ENCODE results near the gene PLD6.
"Not testable (repeated sequence)": the region's sequence is repeated elsewhere in the genome, so short reads cannot be mapped to it uniquely, and the experiment has no call there.

Gene PLD6

DNA sequence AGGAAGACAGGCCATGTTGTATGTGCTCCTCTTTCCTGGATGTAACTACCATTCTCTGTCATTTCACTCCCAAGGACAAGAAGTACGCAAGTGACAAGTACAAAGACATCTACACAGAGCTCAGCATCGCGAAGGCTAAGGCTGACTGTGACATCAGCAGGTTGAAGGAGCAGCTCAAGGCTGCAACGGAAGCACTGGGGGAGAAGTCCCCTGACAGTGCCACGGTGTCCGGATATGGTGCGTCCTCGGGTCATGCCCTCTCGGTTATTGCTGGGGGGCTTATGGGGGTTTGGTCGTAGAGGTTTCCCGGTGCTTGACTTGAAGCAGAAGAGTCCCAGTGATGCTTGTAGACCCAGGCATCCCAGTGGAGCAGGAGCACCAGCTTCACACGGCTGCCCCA is 29.0 kb downstream of the PLD6 start:
- DNase-seq (ENCODE audit: low read depth in 2 of 2): no peak

DNA sequence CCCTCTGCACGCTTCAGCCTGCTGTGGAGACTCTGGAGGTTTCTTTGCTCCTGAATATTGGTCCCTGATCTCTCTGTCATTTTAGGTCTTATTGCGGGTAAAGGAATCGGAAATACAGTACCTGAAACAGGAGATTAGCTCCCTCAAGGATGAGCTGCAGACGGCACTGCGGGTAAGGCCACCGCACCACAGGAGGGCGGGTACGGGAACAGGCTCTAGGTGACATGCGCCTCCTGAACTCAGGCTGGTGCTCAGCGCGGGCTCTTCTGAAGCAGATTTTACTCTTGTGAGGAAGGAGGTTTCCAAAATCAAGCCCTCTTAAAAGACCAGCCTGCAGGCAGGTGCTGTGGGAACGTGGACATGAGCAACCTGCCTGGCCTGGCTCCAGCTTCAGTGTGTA is 29.8 kb downstream of the PLD6 start:
- DNase-seq (ENCODE audit: low read depth in 2 of 2): no peak

DNA sequence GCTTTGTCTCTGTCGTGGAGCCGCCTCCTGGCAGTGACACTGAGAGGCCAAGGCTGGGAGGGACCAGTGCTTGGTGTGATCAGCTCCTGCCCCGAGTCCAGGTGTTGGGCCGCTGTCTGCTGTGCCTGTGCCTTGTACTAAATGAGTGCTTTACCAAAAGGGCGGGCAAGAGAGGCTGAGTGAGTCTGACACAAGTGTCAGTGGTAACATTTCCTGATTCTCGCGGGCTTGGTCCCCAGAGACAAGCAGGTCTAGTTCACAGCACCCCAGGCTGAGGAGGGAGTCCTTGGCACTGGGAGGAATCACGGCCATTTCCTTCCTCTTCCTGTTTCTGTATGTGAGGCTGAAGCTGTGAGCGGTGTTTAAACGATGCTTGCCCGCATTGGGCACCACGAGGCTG is 30.2 kb downstream of the PLD6 start:
- DNase-seq (ENCODE audit: low read depth in 2 of 2): no peak

DNA sequence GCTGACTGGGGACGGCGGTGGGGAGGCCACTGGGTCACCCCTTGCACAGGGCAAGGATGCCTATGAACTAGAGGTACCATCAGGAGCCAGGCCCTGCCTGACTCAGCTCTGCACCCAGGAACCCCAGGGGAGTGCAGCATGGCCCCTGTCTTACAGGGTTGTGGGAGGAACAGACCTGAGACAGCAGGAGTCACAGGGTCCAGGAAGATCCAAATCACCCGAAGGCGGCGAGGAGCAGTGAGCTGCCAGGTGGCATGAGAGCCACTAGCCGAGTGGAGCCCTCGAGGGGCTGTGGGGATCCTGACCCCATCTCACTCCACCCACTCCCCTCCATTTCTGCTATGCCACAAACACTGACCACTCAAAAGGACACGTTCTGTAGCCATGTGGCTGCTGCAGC is 30.8 kb downstream of the PLD6 start:
- no peak for DNase-seq (ENCODE audit: low read depth in 2 of 2)

DNA sequence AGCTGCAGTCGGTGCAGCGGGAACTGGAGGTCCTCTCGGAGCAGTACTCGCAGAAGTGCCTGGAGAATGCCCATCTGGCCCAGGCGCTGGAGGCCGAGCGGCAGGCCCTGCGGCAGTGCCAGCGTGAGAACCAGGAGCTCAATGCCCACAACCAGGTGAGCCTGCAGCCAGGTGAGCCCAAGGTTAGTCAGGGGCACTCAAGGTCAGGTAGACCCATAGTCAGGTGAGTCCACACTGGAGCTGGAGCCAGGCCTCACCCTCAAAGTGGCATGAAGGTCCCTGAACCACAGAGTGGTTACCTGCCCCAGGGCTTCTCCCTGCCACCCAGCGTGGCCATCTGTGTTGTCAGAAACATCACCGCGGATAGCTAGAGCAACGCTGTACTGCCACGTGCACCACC is 32.2 kb downstream of the PLD6 start:
- no peak for DNase-seq (ENCODE audit: low read depth in 2 of 2)

DNA sequence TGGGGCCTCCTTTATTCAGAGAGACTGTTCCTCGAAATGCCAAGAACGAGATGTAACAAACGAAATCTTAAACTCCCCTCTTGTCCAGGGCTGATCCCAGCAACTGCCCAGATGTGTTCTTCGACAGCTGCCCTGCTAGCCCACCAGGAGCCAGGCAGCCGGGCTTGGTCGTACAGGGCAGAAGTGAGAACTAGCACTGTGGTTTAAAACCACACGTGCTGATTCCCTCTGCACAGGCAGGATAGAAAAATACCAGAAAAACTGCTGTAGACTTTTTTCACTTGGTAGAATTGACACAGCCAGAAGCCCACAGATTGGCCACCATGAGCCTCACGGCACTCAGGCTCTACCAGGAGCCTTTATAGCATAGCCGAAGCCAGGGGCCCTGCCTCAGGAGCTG is 33.1 kb downstream of the PLD6 start:
- DNase-seq (ENCODE audit: low read depth in 2 of 2): no peak

DNA sequence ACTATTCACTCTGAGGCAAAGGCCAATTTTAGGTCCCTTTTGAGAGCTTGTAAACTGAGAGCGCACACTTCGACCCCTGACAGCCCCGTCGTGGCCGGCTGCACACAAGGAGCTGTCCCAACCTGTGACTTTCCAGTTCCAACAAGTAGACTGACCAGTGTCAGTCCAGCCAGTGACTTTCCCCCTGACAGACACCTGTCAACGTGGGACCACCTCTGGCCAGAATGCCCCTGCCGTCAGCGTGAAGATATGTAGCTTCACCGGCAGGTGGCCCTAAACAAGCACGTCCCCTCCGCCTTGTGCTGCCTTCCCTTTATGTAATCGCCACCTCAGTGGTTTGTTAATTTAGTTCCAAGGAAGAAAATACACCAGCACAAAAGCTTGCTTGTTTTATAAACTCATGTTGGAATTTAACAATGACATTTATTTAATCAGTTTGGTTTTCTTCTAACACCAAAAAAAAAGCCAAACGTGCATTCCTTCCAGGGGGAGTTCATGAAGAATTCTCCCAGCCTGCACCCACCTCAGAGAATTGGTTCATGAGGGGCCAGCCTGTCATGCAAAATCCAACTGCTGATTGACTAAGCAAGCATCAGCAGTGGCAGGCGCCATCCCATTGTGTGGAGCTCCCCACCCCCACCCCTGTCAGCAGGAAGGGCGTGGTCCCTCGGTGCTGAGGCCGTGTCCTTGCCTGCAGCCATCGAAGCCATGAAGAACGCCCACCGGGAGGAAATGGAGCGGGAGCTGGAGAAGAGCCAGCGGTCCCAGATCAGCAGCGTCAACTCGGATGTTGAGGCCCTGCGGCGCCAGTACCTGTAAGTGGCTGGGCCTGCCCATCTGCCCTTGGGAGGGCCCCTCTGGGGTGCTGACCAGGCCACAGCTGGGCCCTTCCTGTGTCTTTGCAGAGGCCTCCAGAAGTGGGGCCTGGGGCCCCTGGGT is 33.9 kb downstream of the PLD6 start:
- DNase-seq (ENCODE audit: low read depth in 2 of 2): no peak

DNA sequence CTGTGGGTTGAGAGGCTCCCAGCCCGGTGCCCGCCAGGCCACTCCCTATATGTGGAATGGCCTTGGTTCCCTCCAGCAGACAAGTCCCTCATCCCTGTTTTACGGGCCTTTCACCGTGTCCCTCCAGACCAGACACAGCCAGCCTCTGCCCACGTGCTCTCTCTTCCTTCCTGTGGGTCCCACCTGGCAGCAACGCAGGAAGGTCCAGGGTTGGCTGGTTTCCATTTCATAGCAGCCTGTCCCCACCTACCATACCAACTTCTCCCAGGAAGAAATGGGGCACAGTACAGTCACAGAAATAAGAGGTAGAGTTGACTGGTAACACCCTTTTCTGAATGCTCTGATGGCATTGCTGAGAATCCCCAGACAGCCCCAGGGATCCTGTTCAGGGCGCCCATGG is 34.9 kb downstream of the PLD6 start:
- DNase-seq (ENCODE audit: low read depth in 2 of 2): no peak

DNA sequence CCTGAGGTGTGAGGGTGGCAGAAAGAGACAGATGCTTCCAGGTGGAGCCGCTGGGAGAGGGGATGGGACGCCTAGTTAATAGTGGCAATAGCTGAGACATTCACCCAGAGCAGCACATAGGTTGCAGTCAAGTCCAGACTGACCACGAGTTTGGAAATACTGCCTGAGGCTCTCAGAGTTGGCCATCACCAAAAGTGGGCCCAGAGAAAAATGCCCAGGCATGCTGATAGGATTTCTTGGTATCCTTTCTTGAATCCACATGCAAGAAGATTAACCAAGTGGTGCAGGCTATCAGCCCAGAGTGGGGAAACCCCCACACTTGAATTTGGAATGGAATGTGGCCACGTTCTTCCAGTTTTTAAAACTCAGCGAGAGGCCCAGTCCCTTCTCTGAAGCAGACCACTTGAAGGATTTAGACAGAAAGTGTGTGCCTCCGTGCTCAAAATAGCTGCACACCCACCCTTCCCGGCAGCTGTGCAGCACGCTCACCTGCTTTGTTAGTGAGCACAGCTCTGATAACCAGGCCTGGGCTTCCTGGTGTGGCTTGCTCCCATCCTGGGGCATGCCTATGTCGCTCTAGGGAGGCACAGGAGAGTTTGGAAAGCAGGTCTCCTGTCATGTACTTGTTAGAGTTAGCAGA is 35.7 kb downstream of the PLD6 start:
- DNase-seq (ENCODE audit: low read depth in 2 of 2): no peak

DNA sequence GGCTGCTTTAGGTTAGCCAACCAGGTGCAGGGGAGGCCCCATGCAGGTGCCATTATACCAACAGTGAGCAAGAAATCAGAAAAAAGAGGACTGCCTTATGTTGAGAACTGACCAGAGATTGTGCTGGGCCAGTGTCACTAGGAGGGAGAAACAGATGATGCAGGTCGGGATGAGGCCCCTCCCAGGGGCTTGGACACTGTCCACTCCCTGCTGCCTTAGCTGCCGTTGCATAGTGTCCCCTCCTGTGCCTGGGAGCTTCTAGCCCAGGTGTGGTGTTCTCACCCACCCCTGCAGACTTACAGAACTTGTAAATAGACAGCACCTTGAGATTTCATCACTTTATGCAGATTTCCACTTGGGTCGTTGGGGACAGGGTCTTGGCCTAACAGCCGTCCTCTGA is 36.7 kb downstream of the PLD6 start:
- no peak for DNase-seq (ENCODE audit: low read depth in 2 of 2)

DNA sequence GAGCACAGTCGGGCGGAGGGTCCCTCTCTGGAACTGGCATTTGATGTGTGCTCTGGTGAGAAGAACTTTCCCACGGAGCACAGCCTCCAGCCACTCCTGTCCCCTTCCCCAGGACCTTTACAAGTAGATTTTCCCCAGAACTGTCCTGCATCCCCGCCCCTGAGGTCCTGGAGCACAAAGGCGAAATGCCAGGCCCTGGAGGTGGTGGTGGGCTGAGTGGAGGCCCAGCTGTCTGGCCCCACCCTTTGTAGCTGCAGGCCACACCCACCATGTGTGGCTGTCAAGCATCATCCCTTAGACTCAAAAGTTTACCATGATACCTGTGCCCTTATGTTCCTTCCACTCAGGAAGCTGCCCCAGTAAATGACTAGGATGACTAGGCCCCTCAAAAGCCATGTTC is 37.7 kb downstream of the PLD6 start:
- DNase-seq (ENCODE audit: low read depth in 2 of 2): no peak

DNA sequence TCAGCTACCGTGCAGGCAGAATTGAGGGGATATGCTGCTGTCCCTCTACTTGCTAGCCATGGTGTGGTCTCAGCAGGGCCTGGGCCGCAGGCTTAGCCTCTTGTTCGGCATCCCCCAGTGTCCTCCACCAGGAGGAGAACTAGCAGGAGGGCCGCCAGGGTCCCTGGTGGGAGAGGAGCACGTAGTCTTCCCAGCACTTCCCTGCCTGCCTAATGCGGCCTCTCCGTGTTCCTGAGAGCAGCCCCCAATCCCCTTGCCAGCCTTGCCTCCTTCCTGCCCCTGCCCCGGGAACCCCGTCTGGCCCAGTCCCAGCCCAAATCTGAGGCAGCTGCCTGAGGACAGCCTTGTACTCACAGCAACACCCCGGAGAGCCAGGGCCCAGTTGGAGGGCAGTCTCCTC is 38.1 kb downstream of the PLD6 start:
- no peak for DNase-seq (ENCODE audit: low read depth in 2 of 2)

DNA sequence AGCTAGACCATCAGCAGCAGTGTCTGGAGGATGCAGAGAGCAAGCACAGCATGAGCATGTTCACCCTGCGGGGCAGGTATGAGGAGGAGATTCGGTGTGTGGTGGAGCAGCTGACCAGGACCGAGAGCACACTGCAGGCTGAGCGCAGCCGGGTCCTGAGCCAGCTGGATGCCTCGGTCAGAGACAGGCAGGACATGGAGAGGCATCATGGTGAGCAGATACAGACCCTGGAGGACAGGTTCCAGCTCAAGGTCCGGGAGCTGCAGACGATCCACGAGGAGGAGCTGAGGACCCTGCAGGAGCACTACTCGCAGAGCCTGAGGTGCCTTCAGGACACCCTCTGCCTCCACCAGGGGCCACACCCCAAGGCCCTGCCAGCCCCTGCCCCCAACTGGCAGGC is 38.8 kb downstream of the PLD6 start:
- DNase-seq (ENCODE audit: low read depth in 2 of 2): no peak

DNA sequence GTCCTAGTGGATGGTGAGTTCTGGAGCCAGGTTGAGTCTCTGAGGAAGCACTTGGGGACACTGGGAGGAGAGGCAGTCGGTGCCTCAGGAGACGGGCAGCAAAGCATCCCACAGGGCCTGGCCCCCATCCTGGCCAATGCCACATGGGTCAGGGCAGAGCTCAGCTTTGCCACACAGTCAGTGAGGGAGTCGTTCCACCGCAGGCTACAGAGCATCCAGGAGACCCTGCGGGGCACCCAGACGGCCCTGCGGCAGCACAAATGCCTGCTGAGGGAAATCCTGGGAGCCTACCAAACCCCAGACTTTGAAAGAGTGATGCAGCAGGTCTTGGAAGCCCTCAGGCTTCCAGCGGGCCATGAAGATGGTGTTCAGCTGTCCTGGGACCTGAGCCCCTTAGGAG is 39.7 kb downstream of the PLD6 start:
- DNase-seq (ENCODE audit: low read depth in 2 of 2): no peak

DNA sequence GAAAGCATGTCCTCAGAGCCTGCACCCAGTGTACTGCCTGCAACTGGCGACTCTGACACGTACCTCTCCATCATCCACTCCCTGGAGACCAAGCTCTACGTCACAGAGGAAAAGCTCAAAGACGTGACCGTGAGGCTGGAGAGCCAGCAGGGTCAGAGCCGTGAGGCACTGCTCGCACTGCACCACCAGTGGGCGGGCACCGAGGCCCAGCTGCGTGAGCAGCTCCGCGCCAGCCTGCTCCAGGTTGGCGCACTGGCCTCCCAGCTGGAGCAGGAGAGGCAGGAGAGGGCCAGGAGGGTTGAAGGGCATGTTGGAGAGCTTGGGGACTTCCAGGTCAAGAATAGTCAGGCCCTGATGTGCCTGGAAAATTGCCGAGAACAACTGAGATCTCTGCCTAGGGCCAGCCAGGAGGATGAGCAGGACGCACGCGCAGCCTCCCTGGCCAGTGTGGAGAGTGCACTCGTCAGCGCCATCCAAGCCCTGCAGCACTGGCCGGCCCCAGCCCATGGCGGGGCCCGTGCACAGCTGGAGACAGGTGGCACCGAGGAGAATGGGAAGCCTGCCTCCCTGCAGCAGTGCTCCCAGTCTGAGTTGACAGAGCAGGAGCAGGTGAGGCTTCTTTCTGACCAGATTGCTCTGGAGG is 40.3 kb downstream of the PLD6 start:
- DNase-seq (ENCODE audit: low read depth in 2 of 2): no peak

DNA sequence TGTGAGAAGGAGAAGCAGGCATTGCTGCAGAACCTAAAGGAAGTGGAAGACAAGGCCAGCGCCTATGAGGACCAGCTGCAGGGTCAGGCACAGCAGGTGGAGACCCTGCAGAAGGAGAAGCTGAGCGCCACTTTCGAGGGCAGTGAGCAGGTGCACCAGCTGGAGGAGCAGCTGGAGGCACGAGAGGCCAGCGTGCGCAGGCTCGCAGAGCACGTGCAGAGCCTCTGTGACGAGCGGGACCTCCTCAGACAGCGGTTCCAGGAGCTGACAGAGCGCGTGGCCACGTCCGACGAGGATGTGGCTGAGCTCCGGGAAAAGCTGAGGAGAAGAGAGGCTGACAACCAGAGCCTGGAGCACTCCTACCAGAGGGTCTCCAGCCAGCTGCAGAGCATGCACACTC is 41.5 kb downstream of the PLD6 start:
- DNase-seq (ENCODE audit: low read depth in 2 of 2): no peak

DNA sequence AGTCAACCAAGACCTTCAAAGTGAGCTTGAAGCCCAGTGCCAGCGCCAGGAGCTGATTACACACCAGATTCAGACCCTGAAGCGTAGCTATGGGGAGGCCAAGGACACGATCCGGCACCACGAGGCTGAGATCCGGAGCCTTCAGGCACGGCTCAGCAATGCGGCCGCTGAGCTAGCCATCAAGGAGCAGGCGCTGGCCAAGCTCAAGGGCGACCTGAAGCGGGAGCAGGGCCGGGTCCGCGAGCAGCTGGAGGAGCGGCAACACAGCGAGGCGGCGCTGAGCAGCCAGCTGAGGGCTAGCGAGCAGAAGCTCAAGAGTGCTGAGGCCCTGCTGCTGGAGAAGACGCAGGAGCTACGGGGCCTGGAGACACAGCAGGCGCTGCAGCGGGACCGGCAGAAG is 42.0 kb downstream of the PLD6 start:
- no peak for DNase-seq (ENCODE audit: low read depth in 2 of 2)

DNA sequence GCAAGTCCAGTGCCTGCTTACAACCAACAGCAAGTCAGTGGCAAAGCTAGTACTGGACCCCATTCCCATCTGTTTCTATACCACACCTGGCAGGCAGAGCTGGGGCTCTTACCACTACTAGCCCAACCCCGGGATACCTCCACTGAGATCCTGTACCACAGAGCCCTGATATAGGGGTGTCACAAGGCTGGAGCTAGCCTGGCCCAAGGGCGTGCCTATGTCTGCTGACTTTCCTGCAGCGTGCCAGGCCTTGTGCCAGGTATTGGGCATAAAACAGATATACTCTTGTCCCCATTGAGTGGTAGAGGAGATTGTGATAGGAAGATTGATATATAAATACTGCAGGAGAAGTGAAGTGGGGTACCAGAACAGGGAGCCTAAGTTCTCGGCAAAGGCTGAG is 44.4 kb downstream of the PLD6 start:
- DNase-seq (ENCODE audit: low read depth in 2 of 2): no peak

DNA sequence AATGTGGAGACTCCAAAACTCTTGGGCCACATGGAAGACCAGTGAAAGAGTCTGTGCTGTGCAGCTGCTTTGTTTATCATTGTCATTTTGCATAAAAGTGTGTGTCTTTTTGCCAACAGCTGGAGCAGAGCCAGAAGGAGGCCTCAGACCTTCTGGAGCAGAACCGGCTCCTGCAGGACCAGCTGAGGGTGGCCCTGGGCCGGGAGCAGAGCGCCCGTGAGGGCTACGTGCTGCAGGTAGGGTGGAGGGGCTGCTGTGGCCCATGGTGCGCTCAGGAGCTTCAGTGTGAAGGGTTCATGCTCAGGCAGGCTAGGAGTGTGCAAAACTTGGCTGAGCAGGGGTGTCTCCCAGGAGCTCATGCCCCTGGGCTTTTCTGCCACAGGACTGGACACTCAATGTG is 45.0 kb downstream of the PLD6 start:
- DNase-seq (ENCODE audit: low read depth in 2 of 2): no peak

DNA sequence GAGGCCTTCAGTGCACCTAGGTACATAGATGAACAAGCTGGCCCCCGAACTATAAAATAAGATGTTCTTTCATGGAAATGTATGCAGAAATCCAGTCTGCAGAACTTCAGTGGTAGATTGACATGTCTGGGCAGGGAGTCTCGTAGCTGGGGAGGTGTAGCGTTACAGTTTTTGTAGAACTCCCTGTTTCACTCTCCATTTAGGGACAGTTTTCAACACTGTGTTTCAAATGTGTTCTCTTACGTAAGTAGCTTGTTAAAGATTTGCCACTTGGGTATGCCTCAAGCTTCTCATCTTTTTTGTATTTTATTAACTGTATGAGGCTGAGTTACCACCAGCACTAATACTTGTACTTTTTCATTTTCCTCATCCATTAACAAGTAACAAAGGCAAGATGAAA is 46.6 kb downstream of the PLD6 start:
- DNase-seq (ENCODE audit: low read depth in 2 of 2): no peak

DNA sequence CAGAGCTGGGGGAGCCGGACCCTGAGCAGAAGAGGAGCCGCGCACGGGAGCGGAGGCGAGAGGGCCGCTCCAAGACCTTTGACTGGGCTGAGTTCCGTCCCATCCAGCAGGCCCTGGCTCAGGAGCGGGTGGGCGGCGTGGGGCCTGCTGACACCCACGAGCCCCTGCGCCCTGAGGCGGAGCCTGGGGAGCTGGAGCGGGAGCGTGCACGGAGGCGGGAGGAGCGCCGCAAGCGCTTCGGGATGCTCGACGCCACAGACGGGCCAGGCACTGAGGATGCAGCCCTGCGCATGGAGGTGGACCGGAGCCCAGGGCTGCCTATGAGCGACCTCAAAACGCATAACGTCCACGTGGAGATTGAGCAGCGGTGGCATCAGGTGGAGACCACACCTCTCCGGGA is 47.6 kb downstream of the PLD6 start:
- not testable (repeated sequence) for DNase-seq (ENCODE audit: low read depth in 2 of 2)

DNA sequence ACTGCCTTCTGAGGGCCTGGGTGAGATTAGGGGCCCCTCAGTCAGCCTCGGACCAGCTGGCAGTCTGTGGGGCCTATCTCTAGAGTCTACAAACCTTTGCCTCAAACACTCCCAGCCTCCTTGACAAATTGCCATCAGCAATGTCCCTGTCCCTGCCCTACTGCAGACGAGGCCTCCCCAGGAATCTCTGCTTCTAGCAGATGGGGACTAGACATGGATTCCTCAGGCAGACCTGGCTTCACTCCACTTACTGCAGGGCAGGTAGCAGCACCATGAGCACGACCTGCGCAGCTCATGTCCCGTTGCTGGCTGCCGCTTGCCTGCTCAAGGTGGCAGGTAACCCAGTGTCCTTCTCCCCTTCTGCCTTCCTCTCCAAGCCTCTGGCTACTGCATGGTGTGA is 49.1 kb downstream of the PLD6 start:
- DNase-seq (ENCODE audit: low read depth in 2 of 2): no peak

DNA sequence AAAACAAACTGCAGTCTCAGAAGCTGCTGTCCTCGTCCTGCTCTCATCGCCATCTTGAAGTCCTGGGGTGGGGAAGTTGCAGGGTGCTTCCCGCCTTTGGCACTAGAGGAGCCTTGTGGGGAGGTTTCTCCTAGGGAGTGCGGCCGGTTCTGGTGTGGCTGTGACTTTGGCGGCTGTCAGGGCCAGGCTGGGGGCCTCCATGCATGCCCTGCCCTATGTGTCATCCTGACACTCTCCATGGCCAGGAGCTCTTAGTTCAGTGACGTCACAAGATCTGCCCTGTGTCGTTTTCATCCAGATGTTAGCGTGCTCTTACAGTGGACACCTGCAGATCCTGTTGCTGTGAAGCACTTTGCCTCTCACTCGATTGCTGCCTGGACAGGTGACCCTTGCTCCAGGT is 49.6 kb downstream of the PLD6 start:
- no peak for DNase-seq (ENCODE audit: low read depth in 2 of 2)

Measured in stimulated activated CD4-positive, alpha-beta T cell treated with anti-CD3 and anti-CD28 coated beads, Interleukin-1b, Interleukin-23, amount 100 ng/mL, for 4 hours (primary cell).